CD14-positive monocyte (primary cell): ENCODE results near the gene SNAPC3. TPM values are rescaled to one million over a fixed set of nuclear protein-coding genes. Genes with fewer than 3 reads are reported as not detected.
A peak's percentile ranks its signal among the peaks of the same experiment; 100 is the strongest.

Source experiments
- DNase-seq, 3 donors: peaks; one replicate each; pipeline ENCODE4 v3.0.0-alpha.2; 2011 to 2022
- H2AFZ ChIP-seq: 2 replicates; pipeline ENCODE4 v1.6.0; 2012; ENCODE audit warnings: mild to moderate bottlenecking, low read depth, low read length, inconsistent platforms; ENCODE audit not compliant: insufficient read depth, poor library complexity, severe bottlenecking
- H3K27ac ChIP-seq, 2 donors: 1 replicate in 1 of 2; 2 replicates in 1 of 2; pipeline ENCODE4 v1.5.1; 2012 to 2013; ENCODE audit warnings: low read length in 2 of 2, control low read depth in 1 of 2, inconsistent platforms in 1 of 2, low read depth in 1 of 2, mild to moderate bottlenecking in 1 of 2
- H3K27me3 ChIP-seq, 2 donors: one replicate each; pipeline versions ENCODE4 v1.6.0 to v1.6.1; 2011 to 2013; ENCODE audit warnings: low read length in 2 of 2; ENCODE audit not compliant: control insufficient read depth in 2 of 2, insufficient read depth in 2 of 2
- H3K36me3 ChIP-seq, 2 donors: replicated peaks in 1 of 2; 1 replicate in 1 of 2; 2 replicates in 1 of 2; pipeline versions ENCODE4 v1.5.1 to v1.6.1; 2012 to 2013; ENCODE audit warnings: low read length in 2 of 2, control low read depth in 1 of 2, inconsistent platforms in 1 of 2, mild to moderate bottlenecking in 1 of 2; ENCODE audit not compliant: insufficient read depth in 2 of 2, control insufficient read depth in 1 of 2
- H3K4me1 ChIP-seq, 2 donors: 1 replicate in 1 of 2; 2 replicates in 1 of 2; pipeline versions ENCODE4 v1.5.1 to v1.6.1; 2012 to 2013; ENCODE audit warnings: low read length in 2 of 2, control low read depth in 1 of 2, inconsistent platforms in 1 of 2, mild to moderate bottlenecking in 1 of 2, moderate library complexity in 1 of 2; ENCODE audit not compliant: insufficient read depth in 2 of 2, control insufficient read depth in 1 of 2
- H3K4me2 ChIP-seq: replicated peaks from 2 replicates; pipeline ENCODE3; 2012; ENCODE audit warnings: low read length, moderate library complexity, mild to moderate bottlenecking; ENCODE audit not compliant: poor library complexity, severe bottlenecking; ENCODE audit errors: extremely low read depth
- H3K4me3 ChIP-seq, 3 experiments: fragments of 200-600 bp in 1 of 3; sonication (generic) in 1 of 3; replicated peaks in 1 of 3; 1 replicate in 2 of 3; 2 replicates in 1 of 3; pipeline ENCODE4 v1.5.1; 2011 to 2013; ENCODE audit warnings: low read length in 3 of 3, mild to moderate bottlenecking in 3 of 3, control low read depth in 2 of 3, low read depth in 2 of 3, inconsistent platforms in 1 of 3, moderate library complexity in 1 of 3
- H3K79me2 ChIP-seq: 2 replicates; pipeline ENCODE4 v1.6.0; 2012; ENCODE audit warnings: mild to moderate bottlenecking, control low read depth, inconsistent platforms, low read length, moderate library complexity; ENCODE audit not compliant: insufficient read depth
- H3K9ac ChIP-seq: 2 replicates; pipeline ENCODE4 v1.6.0; 2017; ENCODE audit warnings: low read length, mild to moderate bottlenecking; ENCODE audit not compliant: insufficient read depth, poor library complexity, severe bottlenecking
- H3K9me3 ChIP-seq, 2 donors: replicated peaks in 1 of 2; 1 replicate in 1 of 2; 2 replicates in 1 of 2; pipeline versions ENCODE4 v1.5.1 to v1.6.1; 2012 to 2013; ENCODE audit warnings: low read length in 2 of 2, control low read depth in 1 of 2; ENCODE audit not compliant: control insufficient read depth in 1 of 2, insufficient read depth in 1 of 2
- H4K20me1 ChIP-seq: 2 replicates; pipeline ENCODE4 v1.6.0; 2012; ENCODE audit warnings: mild to moderate bottlenecking, low read length, control low read depth, moderate library complexity; ENCODE audit not compliant: insufficient read depth
- H3K27ac Mint-ChIP-seq, 7 donors: one replicate each; pipeline ENCODE4 v1.8.0; 2020; ENCODE audit warnings: mild to moderate bottlenecking in 7 of 7, mixed read lengths in 7 of 7, moderate library complexity in 6 of 7, inconsistent platforms in 2 of 7
- H3K27me3 Mint-ChIP-seq, 3 donors: one replicate each; pipeline ENCODE4 v1.8.0; 2021 to 2022; ENCODE audit warnings: low read depth in 3 of 3, mild to moderate bottlenecking in 3 of 3, mixed read lengths in 3 of 3, moderate library complexity in 3 of 3, inconsistent platforms in 1 of 3
- H3K36me3 Mint-ChIP-seq, 2 donors: one replicate each; pipeline ENCODE4 v1.8.0; 2020; ENCODE audit warnings: mixed read lengths in 2 of 2, inconsistent platforms in 1 of 2, mild to moderate bottlenecking in 1 of 2
- H3K4me1 Mint-ChIP-seq: one replicate; pipeline ENCODE4 v1.8.0; 2020; ENCODE audit warnings: mild to moderate bottlenecking, mixed read lengths
- H3K4me3 Mint-ChIP-seq, 2 donors: one replicate each; pipeline ENCODE4 v1.8.0; 2020; ENCODE audit warnings: mild to moderate bottlenecking in 2 of 2, mixed read lengths in 2 of 2, moderate library complexity in 1 of 2
- H3K9me3 Mint-ChIP-seq, 7 donors: one replicate each; pipeline ENCODE4 v1.8.0; 2020 to 2022; ENCODE audit warnings: mixed read lengths in 7 of 7, mild to moderate bottlenecking in 6 of 7, moderate library complexity in 6 of 7, inconsistent platforms in 2 of 7
- CTCF ChIP-seq: fragments of 200-600 bp; IDR thresholded peaks from one replicate; pipeline ENCODE4 v1.8.0; 2022; ENCODE audit warnings: antibody characterized with exemption, mild to moderate bottlenecking
- WGBS: methylation state at CpG from one replicate; pipeline ENCODE4 v1.1.5; 2013; ENCODE audit warnings: missing lambda C conversion rate; ENCODE audit not compliant: insufficient coverage; 5-methylcytosine and 5-hydroxymethylcytosine counted together
- intact Hi-C, 2 donors: fragments of 100-400 bp; cut with micrococcal nuclease; formaldehyde crosslinking; loops; one replicate each; pipeline versions ENCODE4 v1.15.0 to v1.15.1; 2023
- polyA plus RNA-seq, 3 donors: library from polyadenylated mRNA; depleted of rRNA in 1 of 3; unstranded in 2 of 3; stranded (reverse) in 1 of 3; fragments of 300-500 nt in 2 of 3; fragments of >200 nt in 1 of 3; fragmentation: Illumina TruSeq in 2 of 3; gene quantifications; 1 replicate in 2 of 3; 2 replicates in 1 of 3; pipeline ENCODE4 v1.2.3, GENCODE V29; 2012 to 2021

Gene SNAPC3
- polyA plus RNA-seq, 3 donors, result 10.9 to 15.8 (median 14.3) TPM

GRCh38 chr9:15501803-15502202, 79.1 kb downstream of the SNAPC3 start:
- Mint-ChIP-seq H3K9me3 (no peaks in the 10 kb centered on the region), H3K4me3 (no peak overlapping the region), H3K27me3 (no peaks in the 10 kb centered on the region), H3K27ac (no peak overlapping the region), H3K36me3 (peaks cover 47 to 68% of the 10 kb centered on the region in 2 donors), H3K4me1 (no peaks in the 10 kb centered on the region)
- DNase-seq, result no peak
- no peak overlapping the region for H3K4me2 ChIP-seq
- peaks cover 27 to 84% of the 10 kb centered on the region in 2 donors for H3K36me3 ChIP-seq
- H3K27ac ChIP-seq, result no peak overlapping the region
- intact Hi-C loops, result loop anchor here in 1 of 2 donors (10.0 kb wide), 1 partner anchor 103 kb away; no protein-coding TSS in a partner anchor
- TF ChIP-seq CTCF, result no peak
- H3K79me2 ChIP-seq, result peaks cover 58% of the 10 kb centered on the region
- no peak overlapping the region for H2AFZ ChIP-seq
- no peaks in the 10 kb centered on the region for H3K27me3 ChIP-seq
- H3K9ac ChIP-seq, result no peak overlapping the region
- 100% methylated on average over 3 of the region's 5 CpGs for WGBS
- H3K4me3 ChIP-seq, result no peak overlapping the region
- no peaks in the 10 kb centered on the region for H4K20me1 ChIP-seq
- H3K9me3 ChIP-seq, result no peaks in the 10 kb centered on the region
- H3K4me1 ChIP-seq, result no peaks in the 10 kb centered on the region

DNA sequence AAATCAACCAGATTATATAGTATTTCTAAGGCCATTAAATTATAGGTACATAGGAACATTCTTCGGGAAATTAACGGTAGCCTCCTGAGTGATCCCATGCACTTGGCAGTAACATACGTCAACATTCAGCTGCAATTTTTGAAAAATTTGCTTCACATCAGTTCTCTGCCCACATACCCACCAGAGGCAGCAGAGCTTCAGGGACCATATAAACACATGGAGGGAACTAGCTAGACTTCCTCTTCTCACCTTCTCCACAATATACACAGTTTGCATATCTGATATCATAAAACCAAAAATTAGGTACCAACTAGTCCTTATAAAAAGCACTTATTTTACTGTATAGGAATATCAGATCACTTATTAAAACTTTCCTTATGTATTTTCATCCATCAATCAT, 83.2 kb downstream of the SNAPC3 start:
- Mint-ChIP-seq H3K27me3 (no peaks in the 10 kb centered on the region), H3K4me3 (no peak overlapping the region), H3K27ac (no peak overlapping the region), H3K4me1 (peaks cover 16% of the 10 kb centered on the region), H3K9me3 (peaks cover 0 to 3% (median 0%) of the 10 kb centered on the region in 7 donors), H3K36me3 (peaks cover 42 to 48% of the 10 kb centered on the region in 2 donors)
- no peaks in the 10 kb centered on the region for H3K27me3 ChIP-seq
- peaks cover 7% of the 10 kb centered on the region for H4K20me1 ChIP-seq
- no peak overlapping the region for H3K4me2 ChIP-seq
- peak in 2 of 3 donors; percentile 8 to 12 for DNase-seq
- no peak overlapping the region for H2AFZ ChIP-seq
- no peak overlapping the region for H3K27ac ChIP-seq
- H3K9ac ChIP-seq, result no peak overlapping the region
- intact Hi-C loops, result loop anchor here in 1 of 2 donors (10.0 kb wide), 1 partner anchor 99 kb away; no protein-coding TSS in a partner anchor
- peaks cover 62% of the 10 kb centered on the region for H3K79me2 ChIP-seq
- no peak overlapping the region for H3K4me3 ChIP-seq
- 35% methylated on average over 3 of the region's 3 CpGs for WGBS
- H3K4me1 ChIP-seq, result peaks cover 3 to 10% of the 10 kb centered on the region in 2 donors
- TF ChIP-seq CTCF, result peak; percentile 28
- peaks cover 27 to 63% of the 10 kb centered on the region in 2 donors for H3K36me3 ChIP-seq
- H3K9me3 ChIP-seq, result no peaks in the 10 kb centered on the region
